NB4 (cell line): ENCODE data around the gene GPS2.
A peak's percentile ranks its signal among the peaks of the same experiment; 100 is the strongest.

Source experiments
- CTCF ChIP-seq: IDR thresholded peaks from one replicate; pipeline ENCODE4 v1.5.1; 2012; ENCODE audit warnings: low read depth, low read length
- POLR2A ChIP-seq: IDR thresholded peaks from 2 replicates; pipeline ENCODE4 v1.6.1; 2011; ENCODE audit warnings: mild to moderate bottlenecking; ENCODE audit not compliant: insufficient read length; ENCODE audit errors: extremely low read depth

- peak; percentile 60 for TF ChIP-seq CTCF
- TF ChIP-seq POLR2A, result no peak
These were observed 18.8 kb downstream of the GPS2 start for GRCh38 chr17:7296189-7296861.
